ENCODE results near the gene HNF1B.

The HNF1B gene

DNA sequence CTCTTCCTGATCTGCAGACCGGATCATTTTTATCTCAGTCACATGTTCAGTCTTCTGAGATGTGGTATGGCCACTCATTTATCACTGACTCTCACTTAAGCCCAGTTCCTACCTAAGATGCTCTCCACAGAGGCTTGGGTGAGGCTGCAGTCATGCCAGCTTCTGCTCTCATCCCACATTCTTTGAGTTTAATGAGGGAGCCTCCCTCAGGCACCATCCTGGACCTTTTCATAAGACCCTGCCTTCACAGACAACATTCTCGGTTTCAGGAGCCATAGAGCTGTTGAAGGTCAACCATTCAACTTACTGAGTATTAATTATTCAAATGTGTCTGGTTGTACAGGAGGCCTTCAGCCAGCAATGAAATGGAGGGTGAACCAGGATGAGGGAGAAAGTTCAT lies 23.6 kb upstream of the HNF1B start:
- no peak overlapping the region for H3K27ac ChIP-seq
- no peak for TF ChIP-seq Cebpa-rat (IDR thresholded peaks at IDR 0.05)
- peaks cover 18 to 37% (median 34%) of the 10 kb centered on the region in 10 experiments; a peak in 19 of 20 replicates for H3K4me1 ChIP-seq
- H4K20me1 ChIP-seq, result no peaks in the 10 kb centered on the region
- H3K36me3 ChIP-seq, result no peaks in the 10 kb centered on the region
- H3K27me3 ChIP-seq, result peaks cover 0 to 4% (median 0%) of the 10 kb centered on the region in 11 experiments; a peak in 1 of 22 replicates
- H3K9me3 ChIP-seq (replicated peaks in 1 of 11), result peaks cover 10 to 19% (median 16%) of the 10 kb centered on the region in 11 experiments; a peak in 18 of 22 replicates
- no peak overlapping the region for H3K4me2 ChIP-seq
- no peak overlapping the region for H3K9ac ChIP-seq
- H3K4me3 ChIP-seq, result no peak overlapping the region

DNA sequence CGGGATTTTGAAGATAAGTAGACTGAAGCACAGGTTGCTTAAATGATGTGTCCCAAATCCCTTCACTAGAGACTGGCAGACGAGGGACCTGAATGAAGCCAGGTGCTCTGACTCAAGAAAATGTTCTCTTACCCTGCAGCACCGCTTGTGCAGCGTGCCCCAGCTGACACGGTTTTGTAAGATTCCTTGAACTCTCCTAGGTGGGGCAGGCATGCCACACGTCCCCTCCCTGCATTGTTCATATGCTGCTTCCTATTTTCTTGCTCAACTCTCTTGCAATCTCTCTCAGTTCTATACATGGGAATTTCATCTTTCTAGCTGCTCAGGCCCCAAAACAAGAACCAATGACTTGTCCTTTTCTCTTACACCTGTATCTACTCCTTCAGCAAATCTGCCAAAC lies 22.1 kb upstream of the HNF1B start:
- no peaks in the 10 kb centered on the region for H3K36me3 ChIP-seq
- TF ChIP-seq Cebpa-rat (IDR thresholded peaks at IDR 0.05), result no peak
- H3K27ac ChIP-seq, result no peak overlapping the region
- H3K4me3 ChIP-seq, result no peak overlapping the region
- peak overlapping the region; percentile 10 to 76 (median 46); a peak in 15 of 22 replicates for H3K4me2 ChIP-seq
- peaks cover 10 to 19% (median 16%) of the 10 kb centered on the region in 11 experiments; a peak in 18 of 22 replicates for H3K9me3 ChIP-seq (replicated peaks in 1 of 11)
- no peaks in the 10 kb centered on the region; a peak in 1 of 22 replicates for H4K20me1 ChIP-seq
- peaks cover 18 to 46% (median 37%) of the 10 kb centered on the region in 10 experiments; a peak in 19 of 20 replicates for H3K4me1 ChIP-seq
- no peak overlapping the region for H3K9ac ChIP-seq
- H3K27me3 ChIP-seq, result peaks cover 0 to 6% (median 0%) of the 10 kb centered on the region in 11 experiments; a peak in 1 of 22 replicates

DNA sequence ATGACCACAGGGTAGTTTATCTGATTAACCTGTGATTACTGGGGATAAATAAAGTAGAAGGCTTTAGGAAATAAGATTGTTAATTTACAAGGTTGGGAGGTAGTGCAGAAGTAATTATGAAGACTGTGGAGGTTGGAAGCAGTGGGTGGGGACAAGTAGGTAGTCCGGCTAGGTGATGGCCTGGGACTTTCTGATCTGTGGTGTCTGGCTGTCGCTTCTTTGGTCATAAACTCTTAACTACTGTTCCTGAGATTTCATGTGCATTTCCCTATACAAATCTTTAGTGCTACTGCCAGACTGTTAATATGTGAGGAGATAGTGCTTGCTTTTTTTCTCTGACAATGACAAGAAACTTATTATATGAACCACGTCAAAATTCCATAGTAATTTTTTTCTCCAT lies 19.5 kb upstream of the HNF1B start:
- TF ChIP-seq Cebpa-rat (IDR thresholded peaks at IDR 0.05), result no peak
- Histone ChIP-seq H3K4me3 (no peak overlapping the region), H3K36me3 (no peaks in the 10 kb centered on the region), H4K20me1 (no peaks in the 10 kb centered on the region; a peak in 1 of 22 replicates), H3K9ac (no peak overlapping the region), H3K27ac (no peak overlapping the region), H3K4me2 (peak overlapping the region; percentile 53 to 82 (median 66); a peak in 20 of 22 replicates), H3K4me1 (peaks cover 32 to 60% (median 45%) of the 10 kb centered on the region in 10 experiments; a peak in 19 of 20 replicates), H3K27me3 (peaks cover 0 to 6% (median 0%) of the 10 kb centered on the region in 11 experiments; a peak in 1 of 22 replicates), H3K9me3 (replicated peaks in 1 of 11) (peaks cover 10 to 19% (median 16%) of the 10 kb centered on the region in 11 experiments; a peak in 18 of 22 replicates)

DNA sequence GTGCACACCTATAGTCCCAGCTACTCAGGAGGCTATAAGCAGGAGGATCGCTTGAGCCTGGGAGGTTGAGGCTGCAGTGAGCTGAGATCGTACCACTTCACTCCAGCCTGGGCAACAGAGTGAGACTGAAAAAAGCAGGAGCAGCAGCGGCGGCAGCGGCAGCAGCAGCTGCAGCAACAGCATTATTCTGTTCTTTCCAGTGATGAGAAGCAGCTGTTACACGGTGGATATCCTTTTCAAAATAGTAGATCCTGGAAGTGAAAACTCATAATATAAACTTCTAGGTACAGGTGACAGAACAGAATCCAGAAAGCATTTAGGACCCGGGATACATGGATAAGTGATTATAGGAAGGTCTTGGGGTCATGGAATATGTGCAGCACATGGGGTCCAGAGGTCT lies 17.8 kb upstream of the HNF1B start:
- no peaks in the 10 kb centered on the region for H3K36me3 ChIP-seq
- H3K4me2 ChIP-seq, result peak overlapping the region in 5 of 11 experiments; percentile 4 to 31 (median 26); a peak in 5 of 22 replicates
- no peak overlapping the region for H3K4me3 ChIP-seq
- H4K20me1 ChIP-seq, result no peaks in the 10 kb centered on the region; a peak in 2 of 22 replicates
- peaks cover 32 to 60% (median 45%) of the 10 kb centered on the region in 10 experiments; a peak in 19 of 20 replicates for H3K4me1 ChIP-seq
- no peak overlapping the region for H3K27ac ChIP-seq
- peaks cover 0 to 5% (median 1%) of the 10 kb centered on the region in 11 experiments; a peak in 6 of 22 replicates for H3K9me3 ChIP-seq (replicated peaks in 1 of 11)
- no peak overlapping the region for H3K9ac ChIP-seq
- no peak for TF ChIP-seq Cebpa-rat (IDR thresholded peaks at IDR 0.05)
- peaks cover 0 to 6% (median 0%) of the 10 kb centered on the region in 11 experiments; a peak in 1 of 22 replicates for H3K27me3 ChIP-seq

DNA sequence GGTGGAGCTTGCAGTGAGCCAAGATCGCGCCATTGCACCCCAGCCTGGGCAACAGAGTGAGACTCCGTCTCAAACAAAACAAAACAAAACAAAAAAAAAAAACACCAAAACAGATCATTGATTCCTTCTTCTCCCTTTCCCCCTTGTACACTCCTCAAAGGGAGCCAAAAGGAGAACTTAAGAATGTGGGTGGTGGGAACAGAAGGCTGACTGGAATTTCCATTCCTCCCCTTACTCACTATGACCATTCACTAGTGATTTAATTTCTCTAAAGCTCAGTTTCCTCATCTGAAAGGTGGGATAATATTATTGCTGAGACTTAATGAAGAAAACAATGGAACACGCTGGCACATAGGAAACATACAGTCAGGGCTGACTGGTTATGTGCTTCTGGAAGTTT lies 17.1 kb upstream of the HNF1B start:
- Histone ChIP-seq H3K9ac (no peak overlapping the region), H3K4me1 (peaks cover 28 to 55% (median 39%) of the 10 kb centered on the region in 10 experiments; a peak in 19 of 20 replicates), H3K27ac (no peak overlapping the region), H3K36me3 (no peaks in the 10 kb centered on the region), H3K9me3 (replicated peaks in 1 of 11) (no peaks in the 10 kb centered on the region), H4K20me1 (no peaks in the 10 kb centered on the region; a peak in 2 of 22 replicates), H3K4me3 (no peak overlapping the region), H3K4me2 (peak overlapping the region in 5 of 11 experiments; percentile 26 to 85 (median 46); a peak in 4 of 22 replicates), H3K27me3 (peaks cover 0 to 6% (median 0%) of the 10 kb centered on the region in 11 experiments; a peak in 1 of 22 replicates)
- TF ChIP-seq Cebpa-rat (IDR thresholded peaks at IDR 0.05), result no peak

DNA sequence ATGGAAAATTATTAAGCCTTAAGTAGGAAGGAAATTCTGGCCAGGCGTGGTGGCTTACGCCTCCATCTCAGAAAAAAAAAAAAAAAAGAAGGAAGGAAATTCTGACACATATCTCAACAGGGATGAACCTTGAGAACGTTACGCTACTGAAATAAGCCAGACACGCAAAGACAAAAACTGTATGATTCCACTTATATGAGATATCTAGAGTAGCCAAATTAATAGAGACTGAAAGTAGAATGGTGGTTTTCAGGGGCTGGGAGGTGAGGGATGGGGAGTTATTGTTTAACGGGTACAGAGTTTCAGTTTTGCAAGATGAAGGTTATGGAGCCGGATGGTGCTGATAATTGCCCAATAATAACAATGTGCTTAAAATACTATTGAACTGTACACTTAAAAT lies 16.2 kb upstream of the HNF1B start:
- no peak for TF ChIP-seq Cebpa-rat (IDR thresholded peaks at IDR 0.05)
- Histone ChIP-seq H3K4me2 (peak overlapping the region; percentile 29 to 85 (median 51); a peak in 20 of 22 replicates), H3K9me3 (replicated peaks in 1 of 11) (no peaks in the 10 kb centered on the region), H3K4me3 (peak overlapping the region in 1 of 10 experiments; percentile 28; a peak in 2 of 20 replicates), H3K4me1 (peaks cover 19 to 46% (median 31%) of the 10 kb centered on the region in 10 experiments; a peak in 19 of 20 replicates), H4K20me1 (no peaks in the 10 kb centered on the region; a peak in 2 of 22 replicates), H3K36me3 (no peaks in the 10 kb centered on the region), H3K27me3 (peaks cover 0 to 6% (median 0%) of the 10 kb centered on the region in 11 experiments; a peak in 1 of 22 replicates), H3K9ac (no peak overlapping the region), H3K27ac (no peak overlapping the region)

DNA sequence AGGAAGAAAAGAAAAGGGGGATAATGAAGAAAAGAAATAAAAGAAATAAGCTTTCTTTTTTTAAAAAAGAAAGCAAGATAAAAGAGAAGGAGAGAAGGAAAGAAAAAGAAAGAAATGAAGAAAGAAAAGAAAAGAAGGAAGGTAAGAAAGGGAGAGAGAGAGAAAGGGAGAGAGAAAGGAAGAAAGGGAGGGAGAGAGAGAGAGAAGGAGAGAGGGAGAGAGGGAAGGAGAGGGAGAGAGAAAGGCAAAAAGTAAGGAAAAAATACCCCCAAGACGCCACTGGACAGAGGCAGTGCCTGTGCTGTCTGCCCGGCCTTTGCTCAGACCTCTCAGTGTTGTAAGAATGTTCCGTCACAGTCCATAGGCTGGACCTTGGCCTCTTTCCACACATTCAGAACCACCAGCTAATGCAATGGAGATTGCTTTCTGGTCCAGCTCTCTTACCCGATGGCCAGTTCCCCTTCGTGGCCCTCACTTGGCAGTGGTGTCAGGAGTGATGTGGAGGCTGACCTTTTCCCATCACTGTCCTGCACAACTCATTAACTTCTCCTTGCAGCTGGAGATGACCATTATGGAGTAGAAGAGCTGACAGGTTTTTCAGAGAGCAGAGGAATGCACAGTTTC lies 14.3 kb upstream of the HNF1B start:
- no peaks in the 10 kb centered on the region for H3K9me3 ChIP-seq (replicated peaks in 1 of 11)
- no peak overlapping the region for H3K4me2 ChIP-seq
- H4K20me1 ChIP-seq, result no peaks in the 10 kb centered on the region; a peak in 2 of 22 replicates
- no peak for TF ChIP-seq Cebpa-rat (IDR thresholded peaks at IDR 0.05)
- no peak overlapping the region for H3K9ac ChIP-seq
- H3K27me3 ChIP-seq, result peaks cover 0 to 6% (median 0%) of the 10 kb centered on the region in 11 experiments; a peak in 1 of 22 replicates
- no peaks in the 10 kb centered on the region for H3K36me3 ChIP-seq
- peaks cover 6 to 26% (median 13%) of the 10 kb centered on the region in 10 experiments; a peak in 18 of 20 replicates for H3K4me1 ChIP-seq
- no peak overlapping the region for H3K27ac ChIP-seq
- H3K4me3 ChIP-seq, result no peak overlapping the region

DNA sequence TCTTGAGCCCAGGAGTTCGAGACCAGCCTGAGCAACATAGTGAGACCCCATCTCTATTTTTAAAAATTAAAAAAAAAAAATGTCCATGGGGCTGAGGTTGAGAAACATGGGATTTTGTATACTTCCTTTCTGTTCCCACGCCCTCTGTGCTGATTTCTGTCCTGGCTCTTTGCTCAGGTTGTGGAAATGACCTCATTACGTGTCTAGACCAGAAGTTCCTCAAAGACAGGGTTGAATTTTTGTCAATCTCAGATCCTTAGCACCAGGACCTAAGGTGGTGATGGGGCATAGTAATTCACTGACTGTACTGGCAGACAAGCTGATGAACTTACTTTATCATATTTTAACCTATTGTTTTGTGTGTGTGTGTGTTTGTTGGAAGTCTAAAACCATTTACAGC lies 11.2 kb upstream of the HNF1B start:
- Histone ChIP-seq H3K27ac (no peak overlapping the region), H3K9ac (no peak overlapping the region), H3K9me3 (replicated peaks in 1 of 11) (no peaks in the 10 kb centered on the region), H3K36me3 (no peaks in the 10 kb centered on the region), H3K4me2 (peak overlapping the region in 2 of 11 experiments; percentile 5 to 12; a peak in 2 of 22 replicates), H3K4me1 (peaks cover 1 to 24% (median 6%) of the 10 kb centered on the region in 10 experiments; a peak in 17 of 20 replicates), H3K27me3 (no peaks in the 10 kb centered on the region; a peak in 2 of 22 replicates), H4K20me1 (no peaks in the 10 kb centered on the region; a peak in 1 of 22 replicates), H3K4me3 (no peak overlapping the region)
- no peak for TF ChIP-seq Cebpa-rat (IDR thresholded peaks at IDR 0.05)

DNA sequence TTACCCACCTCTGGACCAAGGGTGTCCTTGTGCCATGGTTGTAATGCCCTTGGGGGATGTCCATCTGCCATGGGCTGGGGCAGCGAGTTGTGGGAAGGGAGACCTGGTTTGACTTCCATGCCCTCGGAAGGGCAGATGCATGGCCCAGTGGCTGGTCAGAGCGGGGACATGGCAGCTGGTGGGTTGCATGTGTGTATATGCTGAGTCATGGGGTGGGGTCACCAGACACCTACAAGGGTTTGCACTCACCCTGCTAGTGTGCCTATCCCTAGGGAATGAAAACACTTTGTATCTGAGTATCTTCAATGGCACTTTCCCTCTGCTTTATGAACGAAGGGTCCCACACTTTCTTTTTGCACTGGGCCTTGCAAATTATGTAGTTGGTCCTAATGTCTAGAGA lies 10.6 kb upstream of the HNF1B start:
- Histone ChIP-seq H3K4me3 (no peak overlapping the region), H3K4me2 (no peak overlapping the region), H3K27ac (no peak overlapping the region), H3K9me3 (replicated peaks in 1 of 11) (no peaks in the 10 kb centered on the region), H3K9ac (no peak overlapping the region), H4K20me1 (no peaks in the 10 kb centered on the region; a peak in 1 of 22 replicates), H3K36me3 (no peaks in the 10 kb centered on the region), H3K27me3 (peaks cover 0 to 3% (median 0%) of the 10 kb centered on the region in 11 experiments; a peak in 2 of 22 replicates), H3K4me1 (peaks cover 0 to 18% (median under 1%) of the 10 kb centered on the region in 10 experiments; a peak in 5 of 20 replicates)
- TF ChIP-seq Cebpa-rat (IDR thresholded peaks at IDR 0.05), result no peak
